Measurements from ENCODE around the gene GNA15.

GNA15 gene

DNA sequence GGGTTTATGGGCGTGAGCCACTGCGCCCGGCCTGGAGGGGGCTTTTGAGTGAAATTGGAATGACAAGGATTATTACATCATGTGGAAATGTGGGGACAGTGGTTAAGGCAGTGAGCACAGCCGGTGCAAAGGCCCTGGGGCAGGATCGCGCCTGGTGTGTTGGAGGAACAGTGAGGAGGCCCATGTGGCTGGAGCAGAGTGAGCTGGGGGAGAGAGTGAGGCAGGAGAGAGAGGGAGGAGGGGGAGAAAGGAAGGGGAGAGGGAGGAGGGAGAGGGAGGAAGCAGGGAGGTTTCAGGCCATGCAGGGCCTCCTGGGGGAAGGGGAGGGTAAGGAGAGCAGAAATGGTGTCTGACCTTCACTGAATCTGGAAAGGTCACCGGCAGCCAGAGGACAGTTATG lies 77.3 kb downstream of the GNA15 start:
- DNase-seq = no peak
